Activated CD4-positive, alpha-beta T cell treated with anti-CD3 and anti-CD28 coated beads, Interleukin-2, amount 50 U/mL, for 4 hours (primary cell): ENCODE data around the gene BCKDHB.
"Not testable (repeated sequence)": the region's sequence is repeated elsewhere in the genome, so short reads cannot be mapped to it uniquely, and the experiment has no call there.

Source experiments
- DNase-seq, 2 experiments: peaks; one replicate each; pipeline ENCODE4 v3.0.0-alpha.2; 2020

The BCKDHB gene

GRCh38 chr6:80268865-80269730 is 162.6 kb downstream of the BCKDHB start:
- DNase-seq: no peak

DNA sequence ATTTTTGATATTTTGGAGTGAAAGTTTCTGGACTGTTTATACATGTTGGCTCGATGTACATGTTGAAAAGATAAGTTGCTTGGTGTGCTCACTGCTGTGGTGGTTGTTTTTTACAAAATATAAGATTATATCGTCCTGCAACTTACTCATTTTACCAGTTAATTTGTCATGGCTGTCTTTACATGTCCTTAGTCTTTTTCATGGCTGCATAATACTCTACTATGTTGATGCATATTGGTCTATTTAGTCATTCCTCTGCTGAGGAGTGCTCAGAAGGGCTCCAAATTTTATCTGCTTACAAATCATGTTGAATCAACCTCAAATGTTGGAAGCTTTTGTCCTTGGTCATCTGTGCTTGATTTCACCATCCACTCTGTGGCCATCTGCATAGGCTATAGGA is 164.6 kb downstream of the BCKDHB start:
- no peak for DNase-seq

DNA sequence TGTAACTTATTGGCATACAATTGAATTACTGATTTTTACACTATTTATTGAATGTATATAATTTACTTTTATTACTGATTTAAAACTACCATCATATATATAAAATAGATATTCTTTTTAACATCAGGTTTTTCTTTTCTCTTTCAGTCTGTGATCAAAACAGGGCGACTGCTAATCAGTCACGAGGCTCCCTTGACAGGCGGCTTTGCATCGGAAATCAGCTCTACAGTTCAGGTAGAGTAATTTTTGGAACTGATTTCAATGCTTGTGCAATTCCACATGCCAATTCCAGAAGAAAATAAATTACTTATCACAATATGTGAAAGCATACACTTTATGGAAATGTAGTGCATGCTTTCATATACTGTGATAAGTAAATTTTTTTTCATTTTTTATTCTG is 166.5 kb downstream of the BCKDHB start:
- no peak for DNase-seq

GRCh38 chr6:80276861-80277260 is 170.4 kb downstream of the BCKDHB start:
- DNase-seq: no peak

DNA sequence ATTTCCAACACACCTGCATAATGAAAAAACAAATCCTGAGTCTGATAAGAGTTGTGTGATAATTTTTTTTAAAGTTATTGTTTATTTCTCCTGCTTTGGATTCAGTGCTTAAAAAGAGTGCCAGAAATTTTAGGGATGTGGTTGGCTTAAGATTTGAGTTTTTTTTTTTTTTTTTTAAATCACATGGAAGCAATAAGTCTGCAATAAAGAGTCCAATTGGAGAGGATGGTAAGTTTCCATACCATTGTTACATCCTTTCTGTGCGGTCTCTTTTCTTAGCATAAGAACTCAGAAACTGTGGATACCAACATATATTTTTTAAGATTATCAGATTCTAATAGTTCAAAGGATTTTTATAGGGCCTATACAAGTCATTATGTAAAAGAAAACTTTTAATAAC is 171.0 kb downstream of the BCKDHB start:
- DNase-seq: no peak

- no peak for DNase-seq
These were observed 174.0 kb downstream of the BCKDHB start for GRCh38 chr6:80280262-80281010.

DNA sequence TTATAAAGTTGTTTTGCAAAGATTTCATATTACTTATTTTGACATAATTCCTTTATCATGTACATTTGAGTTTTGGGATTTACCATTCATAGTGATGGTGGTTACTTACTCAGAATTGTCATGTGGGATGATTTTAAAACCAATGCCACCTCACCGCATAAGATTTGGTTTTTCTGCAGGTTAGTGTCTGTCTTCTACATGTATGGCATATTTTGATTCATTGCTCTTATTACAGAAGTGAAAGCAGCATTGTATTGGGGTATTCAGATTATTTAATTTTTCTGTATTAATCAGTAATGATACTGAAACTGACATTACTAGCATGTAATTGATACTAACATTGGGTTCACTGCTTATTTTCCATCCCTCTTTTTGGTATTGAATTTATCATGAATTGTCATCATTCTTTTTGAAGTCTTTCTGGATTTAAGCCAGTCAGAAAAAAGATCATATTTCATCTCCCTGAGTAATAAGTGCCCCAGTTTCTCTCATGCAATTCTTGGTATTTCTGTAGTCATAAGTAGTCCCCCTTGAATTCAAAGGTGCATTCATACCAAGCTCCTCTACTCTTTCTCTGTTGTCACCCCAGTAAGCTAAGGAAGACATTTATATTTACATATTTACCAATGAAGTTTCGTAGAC is 176.6 kb downstream of the BCKDHB start:
- DNase-seq: no peak

DNA sequence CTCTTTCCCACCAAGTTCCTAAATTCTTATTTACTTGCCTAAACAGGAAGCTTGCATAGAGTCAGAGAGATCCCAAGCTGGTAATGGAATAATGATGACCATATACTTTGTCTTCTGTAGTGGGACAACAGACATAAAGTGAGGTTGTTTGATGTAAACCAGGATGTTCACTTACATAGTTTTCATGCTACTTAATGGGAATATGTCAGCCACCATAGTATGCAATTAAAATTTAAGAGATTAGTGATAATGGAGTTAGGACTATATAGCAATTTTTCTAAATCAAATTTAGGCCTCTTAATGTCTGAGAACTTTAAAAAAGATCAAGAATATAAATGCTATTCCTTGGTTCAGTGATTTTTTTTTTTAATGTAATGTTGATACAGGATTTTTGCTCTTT is 180.6 kb downstream of the BCKDHB start:
- DNase-seq: no peak

DNA sequence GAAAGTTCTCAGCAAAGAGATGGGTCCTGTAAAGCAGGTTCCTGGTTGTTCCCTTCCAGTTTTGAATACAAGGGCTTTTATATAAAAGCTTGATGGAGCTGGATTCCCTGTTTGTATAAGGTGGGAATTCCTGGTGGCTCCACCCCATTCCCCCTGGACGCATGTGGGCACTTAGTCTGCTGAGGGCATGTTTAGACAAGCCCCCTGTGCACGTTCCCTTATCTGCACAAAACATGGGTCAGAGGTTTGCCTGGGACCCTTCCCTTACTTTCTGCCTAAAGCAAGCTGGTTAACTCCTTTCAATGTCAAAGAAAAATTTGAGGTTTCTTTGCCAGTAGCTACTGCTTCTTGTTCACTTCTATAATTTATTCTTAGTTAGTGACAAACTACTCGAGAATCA is 181.1 kb downstream of the BCKDHB start:
- DNase-seq: no peak

GRCh38 chr6:80289727-80290126 is 183.3 kb downstream of the BCKDHB start:
- no peak for DNase-seq

DNA sequence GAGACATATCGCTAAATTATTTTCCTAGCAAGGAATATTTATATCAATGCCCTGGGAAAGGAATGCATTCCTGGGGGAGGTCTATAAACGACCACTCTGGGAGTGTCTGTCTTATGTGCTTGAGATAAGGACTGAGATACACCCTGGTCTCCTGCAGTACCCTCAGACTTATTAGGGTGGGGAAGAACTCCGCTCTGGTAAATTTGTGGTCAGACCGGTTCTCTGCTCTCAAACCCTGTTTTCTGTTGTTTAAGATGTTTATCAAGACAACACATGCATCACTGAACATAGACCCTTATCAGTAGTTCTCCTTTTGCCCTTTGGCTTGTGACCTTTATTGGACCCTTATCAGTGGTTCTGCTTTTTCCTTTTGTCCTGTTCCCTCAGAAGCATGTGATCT is 188.1 kb downstream of the BCKDHB start:
- DNase-seq: not testable (repeated sequence)

DNA sequence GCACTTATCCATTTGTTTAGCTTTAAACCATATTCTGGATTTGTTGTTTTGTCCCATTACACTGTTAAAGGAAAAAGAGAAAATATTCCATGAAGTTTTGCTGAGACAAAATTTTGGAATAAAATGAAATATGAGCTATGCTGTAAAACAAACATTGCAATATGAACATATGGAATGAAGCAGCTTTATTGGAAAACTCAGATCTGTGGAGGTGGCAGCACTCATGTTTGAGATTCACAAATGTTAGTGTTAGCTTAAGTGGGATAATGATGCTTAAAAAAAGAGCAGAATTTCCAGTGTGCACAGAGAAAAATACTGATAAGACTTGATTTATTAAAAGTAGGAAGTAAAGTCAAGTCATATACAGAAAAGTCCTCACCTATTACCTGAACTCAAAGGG is 196.2 kb downstream of the BCKDHB start:
- no peak for DNase-seq

DNA sequence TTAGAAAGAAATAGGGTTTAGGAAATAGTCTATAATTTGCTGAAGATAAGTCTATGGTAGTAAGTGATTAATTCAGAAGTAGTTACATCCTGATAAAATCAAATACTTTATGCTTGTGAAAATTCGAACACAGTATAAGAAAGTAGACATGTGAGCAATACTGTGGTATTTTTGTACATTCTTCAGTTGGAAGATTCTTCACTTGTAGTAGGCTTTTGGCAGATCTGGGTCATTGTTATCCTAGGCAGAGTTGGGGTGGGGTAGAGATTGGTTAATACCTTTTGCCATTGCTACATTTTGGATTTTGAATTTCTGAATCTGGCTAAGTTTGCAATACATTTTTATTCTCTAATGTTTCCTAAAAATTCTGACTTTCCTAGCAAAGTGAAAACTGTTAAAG is 197.5 kb downstream of the BCKDHB start:
- no peak for DNase-seq

DNA sequence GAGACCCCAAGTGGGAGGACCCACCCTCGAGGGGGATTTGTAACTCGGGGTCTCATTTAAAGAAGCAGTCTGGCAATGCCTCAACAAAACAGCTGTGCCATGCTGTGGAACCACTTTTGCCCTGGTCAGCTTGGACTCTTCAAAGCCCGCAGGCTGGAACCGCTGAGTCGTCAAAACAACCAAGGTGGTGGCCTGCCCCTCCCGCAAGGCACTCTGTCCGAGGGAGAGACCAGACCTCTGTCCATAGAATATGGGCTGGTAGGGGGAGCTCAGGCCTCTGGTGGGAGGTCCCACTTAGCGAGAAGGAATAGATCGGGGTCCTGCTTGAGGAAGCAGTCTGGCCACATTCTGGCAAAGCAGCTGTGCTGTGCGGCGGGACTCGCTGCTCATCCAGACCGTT is 208.1 kb downstream of the BCKDHB start:
- no peak for DNase-seq

DNA sequence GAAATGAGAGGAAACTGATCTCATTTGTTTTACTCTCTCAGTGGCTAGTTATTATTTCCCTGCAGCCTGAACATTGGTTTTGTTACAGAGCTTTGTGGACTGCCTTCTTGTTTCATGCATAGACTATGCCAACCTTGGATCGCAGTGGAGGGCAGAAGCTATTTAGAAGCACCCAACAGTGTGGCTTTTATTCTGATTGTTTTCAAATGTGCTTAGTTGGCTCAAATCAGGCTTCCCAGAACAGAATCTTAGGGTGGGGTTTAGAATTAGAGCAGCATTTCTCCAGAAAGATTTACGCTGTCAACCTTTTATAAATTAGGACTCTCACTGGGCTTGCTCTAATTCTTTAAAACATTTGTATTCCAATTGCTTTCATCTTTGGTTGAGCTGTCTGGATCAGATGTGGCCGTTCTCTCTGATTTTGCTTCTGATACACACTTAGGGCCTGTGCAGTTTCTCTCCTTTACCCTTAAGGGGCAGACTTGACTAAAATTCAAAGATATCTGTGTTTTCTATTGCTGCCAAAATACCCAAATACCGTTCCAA is 210.3 kb downstream of the BCKDHB start:
- DNase-seq: no peak

- DNase-seq: no peak
These were observed 212.7 kb downstream of the BCKDHB start for GRCh38 chr6:80319196-80319595.

- DNase-seq: no peak
These were observed 214.5 kb downstream of the BCKDHB start for GRCh38 chr6:80321011-80321410.

- no peak for DNase-seq
These were observed 219.3 kb downstream of the BCKDHB start for GRCh38 chr6:80325742-80326141.

DNA sequence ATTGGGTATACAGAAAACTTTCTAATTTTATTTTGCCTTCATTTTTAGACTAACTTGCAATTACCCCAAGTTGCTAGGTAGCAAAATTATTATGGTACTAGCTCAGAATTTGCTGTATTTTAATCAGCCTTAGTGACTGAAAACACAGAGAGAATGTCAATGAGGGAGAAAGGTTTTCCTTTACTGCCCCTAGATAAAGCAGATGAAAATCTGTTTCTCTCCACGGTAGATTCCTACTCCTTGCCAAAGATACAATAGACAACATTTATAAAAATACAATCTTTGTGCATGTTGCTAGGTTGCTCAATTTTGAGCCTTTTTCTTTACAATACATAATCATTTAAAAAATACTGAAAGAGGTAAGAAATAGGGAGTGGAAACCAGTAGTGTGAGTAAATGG is 222.2 kb downstream of the BCKDHB start:
- DNase-seq: no peak

GRCh38 chr6:80329496-80329895 is 223.0 kb downstream of the BCKDHB start:
- no peak for DNase-seq

GRCh38 chr6:80330961-80331360 is 224.5 kb downstream of the BCKDHB start:
- DNase-seq: no peak

DNA sequence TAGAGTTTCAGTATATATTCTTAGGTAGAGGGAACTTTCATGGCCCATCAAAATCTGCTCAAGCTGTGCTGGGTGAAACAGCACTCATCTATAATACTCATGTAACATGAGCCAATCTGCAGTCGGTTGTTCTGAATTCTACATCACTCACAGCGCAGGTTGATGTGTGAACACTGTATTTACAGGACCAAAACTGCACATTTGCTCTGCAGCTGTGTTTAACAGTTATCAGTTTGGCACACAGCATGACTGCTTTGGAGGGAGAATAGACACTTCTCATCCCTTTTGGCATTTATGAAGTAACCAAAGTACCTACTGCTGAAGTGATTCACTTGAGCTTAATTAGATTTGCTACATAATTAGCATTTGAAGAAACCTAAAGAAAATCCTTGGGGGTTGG is 225.1 kb downstream of the BCKDHB start:
- DNase-seq: no peak

DNA sequence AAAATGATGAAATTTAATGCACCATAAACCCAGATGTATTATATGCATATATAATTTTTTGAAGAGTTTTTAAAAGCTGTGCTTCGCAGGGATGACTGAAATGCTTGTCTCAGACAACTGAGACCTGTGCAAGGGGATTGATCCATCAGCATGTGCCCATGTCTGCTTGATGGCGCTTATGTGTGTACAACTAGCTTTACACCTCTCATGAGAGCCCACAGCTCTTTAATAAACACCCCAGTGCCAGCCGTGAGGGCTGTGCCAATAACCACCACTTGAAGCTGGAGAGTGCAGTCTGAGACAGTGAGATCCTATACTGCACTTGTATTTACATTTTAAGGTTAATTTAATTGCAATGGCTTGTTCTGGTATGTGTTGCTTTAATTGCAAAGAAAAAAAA is 225.5 kb downstream of the BCKDHB start:
- no peak for DNase-seq

DNA sequence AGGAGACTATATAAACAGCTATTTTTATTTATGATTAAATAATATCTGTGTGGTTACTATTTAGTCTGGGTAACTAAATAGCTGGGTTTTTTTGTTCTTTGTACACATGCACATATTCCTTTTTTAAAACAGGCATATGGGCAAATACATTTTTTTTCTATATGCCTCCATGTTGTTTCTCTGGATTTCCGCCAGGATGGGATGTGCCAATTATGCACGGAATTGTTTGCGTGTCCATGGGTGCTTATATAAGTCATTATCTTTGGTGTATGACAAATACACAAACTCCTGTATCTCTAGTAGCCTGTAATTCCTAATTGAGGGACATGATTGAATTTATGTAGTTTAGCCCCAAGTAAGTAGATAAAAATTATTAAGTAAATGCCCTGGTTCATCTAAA is 226.9 kb downstream of the BCKDHB start:
- no peak for DNase-seq
